GM12891 (cell line): Measurements from ENCODE around the gene SHISA9.
"Not testable (repeated sequence)": the region's sequence is repeated elsewhere in the genome, so short reads cannot be mapped to it uniquely, and the experiment has no call there.

Experiments used
- DNase-seq: peaks from one replicate; pipeline ENCODE4 v3.0.0; 2011; ENCODE audit warnings: low spot score; ENCODE audit not compliant: insufficient read length
- FAIRE-seq: peaks from 2 replicates; lab custom pipeline; 2011; peaks lifted over from hg19 to GRCh38; lab: Jason Lieb, UNC
- PAX5 ChIP-seq: IDR thresholded peaks from 2 replicates; pipeline ENCODE4 v1.6.1; 2011; ENCODE audit warnings: low read length, moderate library complexity, mild to moderate bottlenecking; ENCODE audit not compliant: insufficient read depth, severe bottlenecking
- POLR2A ChIP-seq: IDR thresholded peaks from 2 replicates; pipeline ENCODE4 v1.6.1; 2011; ENCODE audit warnings: low read depth, low read length, control low read depth
- POLR2AphosphoS5 ChIP-seq: IDR thresholded peaks from 2 replicates; pipeline ENCODE4 v1.6.1; 2011; ENCODE audit warnings: low read depth, low read length, control low read depth
- POU2F2 ChIP-seq: IDR thresholded peaks from 2 replicates; pipeline ENCODE4 v1.6.1; 2011; ENCODE audit warnings: low read depth, mild to moderate bottlenecking, control low read depth, low read length, moderate library complexity
- SPI1 ChIP-seq: IDR thresholded peaks from 2 replicates; pipeline ENCODE4 v1.6.1; 2011; ENCODE audit warnings: low read depth, low read length, control low read depth
- TAF1 ChIP-seq: IDR thresholded peaks from 2 replicates; pipeline ENCODE4 v1.6.1; 2011; ENCODE audit warnings: low read depth, low read length, control low read depth

Gene SHISA9

GRCh38 chr16:12907670-12908233 is 6.4 kb downstream of the SHISA9 start:
- FAIRE-seq: no peak
- no peak for TF ChIP-seq SPI1
- TF ChIP-seq POU2F2: no peak
- TF ChIP-seq PAX5: no peak
- TF ChIP-seq POLR2A: no peak
- no peak for TF ChIP-seq TAF1
- no peak for TF ChIP-seq POLR2AphosphoS5
- DNase-seq: no peak

DNA sequence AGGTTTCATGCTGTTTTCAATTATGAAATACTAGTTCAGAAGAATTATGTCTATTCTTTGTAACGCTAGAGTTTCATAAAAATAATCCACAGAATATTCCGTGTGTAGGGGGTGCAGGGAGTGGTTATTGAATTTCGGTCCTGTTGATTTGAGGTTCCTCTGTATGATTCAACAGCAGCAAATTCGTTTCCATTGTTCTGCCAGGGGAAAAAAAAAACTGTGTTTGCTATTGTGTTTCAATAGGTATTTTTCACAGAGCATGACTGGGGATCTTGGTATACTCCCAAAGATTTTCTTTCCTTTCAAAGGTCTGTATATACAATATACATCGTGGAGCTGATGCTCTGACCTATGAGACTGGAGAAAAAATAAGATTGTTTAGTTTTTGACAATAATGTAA is 15.8 kb downstream of the SHISA9 start:
- TF ChIP-seq POLR2A (no peak), TAF1 (no peak), SPI1 (no peak), PAX5 (no peak), POLR2AphosphoS5 (no peak), POU2F2 (no peak)
- DNase-seq: no peak
- FAIRE-seq: no peak

DNA sequence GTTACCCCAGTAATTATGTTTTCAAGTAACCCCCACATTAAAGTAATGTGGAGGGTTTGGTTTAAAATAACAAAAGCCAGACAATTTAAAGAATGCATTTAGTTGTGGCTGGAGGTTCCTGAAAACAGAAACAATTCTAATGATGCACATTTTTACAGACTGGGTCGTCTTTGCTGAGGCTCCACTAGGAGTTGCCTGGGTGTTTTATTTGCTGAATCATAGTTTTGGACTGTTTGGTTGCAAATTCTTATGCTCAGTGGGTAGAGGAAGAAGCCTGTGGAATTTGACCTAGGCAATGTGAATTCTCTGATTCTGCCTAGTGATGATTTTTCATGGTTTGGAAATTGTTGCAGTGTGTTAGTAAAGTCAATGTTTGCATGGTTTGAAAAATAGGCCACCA is 16.3 kb downstream of the SHISA9 start:
- DNase-seq: no peak
- no peak for TF ChIP-seq POLR2AphosphoS5
- no peak for TF ChIP-seq PAX5
- TF ChIP-seq SPI1: no peak
- FAIRE-seq: no peak

GRCh38 chr16:12920739-12921138 is 19.3 kb downstream of the SHISA9 start:
- no peak for FAIRE-seq
- TF ChIP-seq SPI1 (no peak), POU2F2 (no peak), POLR2A (no peak), PAX5 (no peak), TAF1 (no peak), POLR2AphosphoS5 (no peak)
- DNase-seq: no peak

DNA sequence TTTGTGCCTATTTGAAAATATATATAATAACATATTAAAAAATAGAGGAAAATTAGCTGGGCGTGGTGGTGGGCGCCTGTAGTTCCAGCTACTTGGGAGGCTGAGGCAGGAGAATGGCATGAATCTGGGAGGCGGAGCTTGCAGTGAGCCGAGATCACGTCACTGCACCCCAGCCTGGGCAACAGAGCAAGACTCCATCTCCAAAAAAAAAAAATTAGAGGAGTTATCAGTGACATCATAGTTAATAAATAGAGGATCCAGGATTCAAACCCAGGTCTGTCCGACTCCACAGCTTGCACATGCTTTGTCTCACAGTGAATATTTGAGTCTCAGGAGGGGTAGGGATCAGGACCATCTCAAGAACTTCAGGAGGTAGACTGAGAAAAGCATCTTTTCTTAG is 22.2 kb downstream of the SHISA9 start:
- DNase-seq, FAIRE-seq: not testable (repeated sequence)

GRCh38 chr16:12925026-12925800 is 23.8 kb downstream of the SHISA9 start:
- FAIRE-seq (no peak), DNase-seq (no peak)
- TF ChIP-seq TAF1 (no peak), SPI1 (no peak), PAX5 (no peak), POU2F2 (no peak), POLR2A (no peak), POLR2AphosphoS5 (no peak)

DNA sequence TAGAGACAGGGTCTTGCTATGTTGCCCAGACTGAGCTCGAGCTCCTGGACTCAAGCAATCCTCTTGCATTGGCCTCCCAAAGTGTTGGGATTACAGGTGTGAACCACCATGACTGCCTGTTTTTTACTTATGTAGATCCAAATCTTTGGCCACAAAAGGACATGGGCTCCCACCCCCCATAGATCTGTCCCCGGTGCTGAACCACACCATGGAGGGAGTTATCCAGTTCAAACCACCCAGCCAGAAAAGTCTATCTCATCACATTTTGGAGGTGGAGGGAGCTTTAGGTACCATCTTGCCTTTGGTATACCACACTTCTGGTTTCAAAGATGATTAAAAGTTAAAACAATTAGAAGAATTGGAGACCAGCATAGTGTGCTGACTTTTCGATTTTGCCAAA is 26.2 kb downstream of the SHISA9 start:
- FAIRE-seq: no peak
- TF ChIP-seq POLR2AphosphoS5 (no peak), POLR2A (no peak), PAX5 (no peak), TAF1 (no peak), POU2F2 (no peak), SPI1 (no peak)
- no peak for DNase-seq

GRCh38 chr16:12930881-12931280 is 29.5 kb downstream of the SHISA9 start:
- FAIRE-seq (no peak), DNase-seq (no peak)
- TF ChIP-seq POU2F2: no peak
- no peak for TF ChIP-seq SPI1
- TF ChIP-seq POLR2AphosphoS5: no peak
- TF ChIP-seq PAX5: no peak
- no peak for TF ChIP-seq POLR2A
- no peak for TF ChIP-seq TAF1

- TF ChIP-seq SPI1 (no peak), PAX5 (no peak), POLR2AphosphoS5 (no peak), POU2F2 (no peak), TAF1 (no peak), POLR2A (no peak)
- DNase-seq: no peak
- no peak for FAIRE-seq
Measured at GRCh38 chr16:12936391-12936790, 35.0 kb downstream of the SHISA9 start.

DNA sequence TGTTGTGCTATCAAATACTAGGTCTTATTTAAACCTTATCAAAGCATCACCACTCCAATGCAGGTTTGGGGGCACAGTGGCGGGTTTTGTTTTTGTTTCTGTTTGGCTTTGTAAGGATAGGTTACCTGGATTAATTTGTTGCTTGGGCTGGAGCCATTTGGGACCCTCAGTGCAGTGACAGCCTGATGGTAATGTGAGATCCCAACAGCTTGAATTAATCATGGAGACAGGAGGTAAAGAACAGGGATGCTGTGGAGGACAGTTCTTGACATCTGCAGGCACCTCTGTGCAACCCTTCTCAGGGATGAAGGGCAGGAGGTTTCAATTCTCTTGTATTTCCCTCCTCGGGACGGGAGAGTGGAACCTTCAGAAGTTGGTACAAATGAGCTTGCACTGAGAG is 40.5 kb downstream of the SHISA9 start:
- DNase-seq (no peak), FAIRE-seq (no peak)
- TF ChIP-seq PAX5: no peak
- no peak for TF ChIP-seq POLR2AphosphoS5
- TF ChIP-seq POLR2A: no peak
- TF ChIP-seq SPI1: no peak
- no peak for TF ChIP-seq TAF1
- TF ChIP-seq POU2F2: no peak
